Stimulated activated effector memory CD8-positive, alpha-beta T cell treated with anti-CD3 and anti-CD28 coated beads, Interleukin-12 subunit alpha, Interleukin-12 subunit beta, amount 100 ng/mL, for 72 hours (primary cell): ENCODE results near the gene TSGA10IP.

Experiments
- ATAC-seq: fragments of 150-1000 bp; cut with Tn5 transposase; 2 replicates; pipeline ENCODE4 v1.10.0; 2021
- DNase-seq, 2 donors: peaks; one replicate each; pipeline ENCODE4 v3.0.0; 2021 to 2022; ENCODE audit warnings: low spot score in 2 of 2
- H3K27ac Mint-ChIP-seq: one replicate; pipeline ENCODE4 v1.8.0; 2022; ENCODE audit warnings: mild to moderate bottlenecking, mixed read lengths
- H3K36me3 Mint-ChIP-seq: one replicate; pipeline ENCODE4 v1.8.0; 2022; ENCODE audit warnings: mild to moderate bottlenecking, mixed read lengths
- H3K4me1 Mint-ChIP-seq: one replicate; pipeline ENCODE4 v1.8.0; 2022; ENCODE audit warnings: mixed read lengths
- H3K4me3 Mint-ChIP-seq: one replicate; pipeline ENCODE4 v1.8.0; 2022; ENCODE audit warnings: mild to moderate bottlenecking, mixed read lengths
- H3K9me3 Mint-ChIP-seq: one replicate; pipeline ENCODE4 v1.8.0; 2022; ENCODE audit warnings: mixed read lengths

TSGA10IP gene

GRCh38 chr11:65945430-65945911, at the start of gene TSGA10IP:
Gene TSGA10IP, plus strand, starts transcription at chr11:65945480. Its CDS starts 196 bp downstream, at chr11:65945676.
- Mint-ChIP-seq H3K36me3 (no peaks in the 10 kb centered on the region), H3K9me3 (no peaks in the 10 kb centered on the region), H3K27ac (peak within 1 kb of the TSS; percentile 37), H3K4me3 (no peak within 1 kb of the TSS), H3K4me1 (peaks cover 13% of the 10 kb centered on the region)
- DNase-seq = no peak
- no peak for ATAC-seq

GRCh38 chr11:65895482-65895981, 49.7 kb upstream of the TSGA10IP start:
- H3K4me3 Mint-ChIP-seq = peak overlapping the region; percentile 78
- peaks cover 95% of the 10 kb centered on the region for H3K36me3 Mint-ChIP-seq
- ATAC-seq = no peak
- H3K27ac Mint-ChIP-seq = peak overlapping the region; percentile 86
- H3K4me1 Mint-ChIP-seq = peaks cover 61% of the 10 kb centered on the region
- DNase-seq = no peak
- no peaks in the 10 kb centered on the region for H3K9me3 Mint-ChIP-seq

GRCh38 chr11:65896034-65896999, 49.0 kb upstream of the TSGA10IP start:
- Mint-ChIP-seq H3K4me1 (peaks cover 61% of the 10 kb centered on the region), H3K4me3 (peak overlapping the region; percentile 78), H3K27ac (peak overlapping the region; percentile 86), H3K9me3 (no peaks in the 10 kb centered on the region), H3K36me3 (peaks cover 90% of the 10 kb centered on the region)
- DNase-seq = no peak
- no peak for ATAC-seq

GRCh38 chr11:65897020-65897471, 48.2 kb upstream of the TSGA10IP start:
- peak overlapping the region; percentile 86 for H3K27ac Mint-ChIP-seq
- H3K9me3 Mint-ChIP-seq = no peaks in the 10 kb centered on the region
- H3K4me1 Mint-ChIP-seq = peaks cover 66% of the 10 kb centered on the region
- ATAC-seq (no peak), DNase-seq (no peak)
- peak overlapping the region; percentile 78 for H3K4me3 Mint-ChIP-seq
- peaks cover 89% of the 10 kb centered on the region for H3K36me3 Mint-ChIP-seq

- H3K4me1 Mint-ChIP-seq = peaks cover 62% of the 10 kb centered on the region
- H3K36me3 Mint-ChIP-seq = peaks cover 76% of the 10 kb centered on the region
- H3K27ac Mint-ChIP-seq = peak overlapping the region; percentile 92
- ATAC-seq = no peak
- H3K4me3 Mint-ChIP-seq = peak overlapping the region; percentile 84
- no peak for DNase-seq
- H3K9me3 Mint-ChIP-seq = no peaks in the 10 kb centered on the region
These were observed 46.5 kb upstream of the TSGA10IP start for GRCh38 chr11:65898656-65899355.

- Mint-ChIP-seq H3K36me3 (peaks cover 68% of the 10 kb centered on the region), H3K4me1 (peaks cover 55% of the 10 kb centered on the region), H3K9me3 (no peaks in the 10 kb centered on the region), H3K4me3 (peak overlapping the region; percentile 84), H3K27ac (peak overlapping the region; percentile 92)
- ATAC-seq (peak; percentile 50), DNase-seq (peak; percentile 66 to 85)
These were observed 45.7 kb upstream of the TSGA10IP start for GRCh38 chr11:65899356-65900124.

GRCh38 chr11:65900125-65900898, 45.0 kb upstream of the TSGA10IP start, which contains the start of gene FOSL1:
Gene FOSL1, minus strand, starts transcription at chr11:65900388. Its CDS starts 49 bp downstream, at chr11:65900339.
- H3K9me3 Mint-ChIP-seq = no peaks in the 10 kb centered on the region
- peak within 1 kb of the TSS; percentile 92 for H3K27ac Mint-ChIP-seq
- peaks cover 49% of the 10 kb centered on the region for H3K4me1 Mint-ChIP-seq
- peak; percentile 86 to 97 for DNase-seq
- ATAC-seq = peak; percentile 83
- peak within 1 kb of the TSS; percentile 84 for H3K4me3 Mint-ChIP-seq
- H3K36me3 Mint-ChIP-seq = peaks cover 61% of the 10 kb centered on the region

- peak overlapping the region; percentile 84 for H3K4me3 Mint-ChIP-seq
- peaks cover 44% of the 10 kb centered on the region for H3K4me1 Mint-ChIP-seq
- no peak for ATAC-seq
- H3K36me3 Mint-ChIP-seq = peaks cover 55% of the 10 kb centered on the region
- H3K27ac Mint-ChIP-seq = peak overlapping the region; percentile 92
- no peak for DNase-seq
- H3K9me3 Mint-ChIP-seq = no peaks in the 10 kb centered on the region
These were observed 44.4 kb upstream of the TSGA10IP start for GRCh38 chr11:65900899-65901180.

- Mint-ChIP-seq H3K4me1 (peaks cover 25% of the 10 kb centered on the region), H3K4me3 (no peak overlapping the region), H3K9me3 (no peaks in the 10 kb centered on the region), H3K36me3 (peaks cover 33% of the 10 kb centered on the region), H3K27ac (peak overlapping the region; percentile 88)
- DNase-seq (no peak), ATAC-seq (no peak)
These were observed 42.2 kb upstream of the TSGA10IP start for GRCh38 chr11:65903068-65903481.

- DNase-seq = no peak
- no peak overlapping the region for H3K4me3 Mint-ChIP-seq
- H3K9me3 Mint-ChIP-seq = no peaks in the 10 kb centered on the region
- peak overlapping the region; percentile 88 for H3K27ac Mint-ChIP-seq
- H3K36me3 Mint-ChIP-seq = peaks cover 27% of the 10 kb centered on the region
- peaks cover 21% of the 10 kb centered on the region for H3K4me1 Mint-ChIP-seq
- ATAC-seq = no peak
These were observed 41.6 kb upstream of the TSGA10IP start for GRCh38 chr11:65903715-65904114.

GRCh38 chr11:65906602-65907001, 38.7 kb upstream of the TSGA10IP start:
- H3K9me3 Mint-ChIP-seq = no peaks in the 10 kb centered on the region
- H3K4me1 Mint-ChIP-seq = peaks cover 21% of the 10 kb centered on the region
- H3K27ac Mint-ChIP-seq = no peak overlapping the region
- DNase-seq = no peak
- ATAC-seq = peak; percentile 55
- H3K4me3 Mint-ChIP-seq = no peak overlapping the region
- H3K36me3 Mint-ChIP-seq = peaks cover 9% of the 10 kb centered on the region

GRCh38 chr11:65907878-65908277, 37.4 kb upstream of the TSGA10IP start:
- no peaks in the 10 kb centered on the region for H3K36me3 Mint-ChIP-seq
- ATAC-seq (no peak), DNase-seq (no peak)
- H3K27ac Mint-ChIP-seq = no peak overlapping the region
- no peak overlapping the region for H3K4me3 Mint-ChIP-seq
- peaks cover 8% of the 10 kb centered on the region for H3K4me1 Mint-ChIP-seq
- no peaks in the 10 kb centered on the region for H3K9me3 Mint-ChIP-seq

GRCh38 chr11:65911682-65912568, 33.4 kb upstream of the TSGA10IP start:
- H3K9me3 Mint-ChIP-seq = no peaks in the 10 kb centered on the region
- H3K27ac Mint-ChIP-seq = peak overlapping the region; percentile 85
- DNase-seq (no peak), ATAC-seq (no peak)
- peaks cover 4% of the 10 kb centered on the region for H3K36me3 Mint-ChIP-seq
- H3K4me1 Mint-ChIP-seq = peaks cover 26% of the 10 kb centered on the region
- no peak overlapping the region for H3K4me3 Mint-ChIP-seq
